SK-N-SH treated with all-trans-retinoic acid at 6 μM for 48 hours (cell line): ENCODE measurements around the gene CCNE1.

Experiments used
- ATAC-seq: fragments of 200-7000 bp; cut with Tn5 transposase; 3 replicates; pipeline ENCODE4 v1.9.1; 2020; ENCODE audit warnings: mild to moderate bottlenecking, moderate library complexity
- ARNTL ChIP-seq: fragments of 450-650 bp; formaldehyde crosslinking; IDR thresholded peaks from 2 replicates; pipeline ENCODE4 v1.5.0; 2020; ENCODE audit warnings: low read depth, mild to moderate bottlenecking, moderate library complexity, borderline replicate concordance
- BACH2 ChIP-seq: fragments of 250-450 bp; sonication (Bioruptor Pico); IDR thresholded peaks from 2 replicates; pipeline ENCODE4 v1.9.0; 2021; ENCODE audit warnings: mild to moderate bottlenecking, borderline replicate concordance
- CREB5 ChIP-seq: fragments of 250-450 bp; sonication (Bioruptor Pico); IDR thresholded peaks from 2 replicates; pipeline ENCODE4 v1.5.1; 2020; ENCODE audit warnings: low read depth, mild to moderate bottlenecking, moderate library complexity
- CSDC2 ChIP-seq: fragments of 250-450 bp; sonication (Bioruptor Pico); IDR thresholded peaks from 2 replicates; pipeline ENCODE4 v1.5.0; 2020; ENCODE audit warnings: mild to moderate bottlenecking, moderate library complexity
- CSRNP3 ChIP-seq: fragments of 250-450 bp; sonication (Bioruptor Pico); IDR thresholded peaks from 2 replicates; pipeline ENCODE4 v1.5.1; 2021; ENCODE audit warnings: mild to moderate bottlenecking, moderate library complexity
- ESRRG ChIP-seq: fragments of 250-450 bp; sonication (Bioruptor Pico); IDR thresholded peaks from 2 replicates; pipeline ENCODE4 v1.6.1; 2021; ENCODE audit warnings: mild to moderate bottlenecking
- GLIS3 ChIP-seq: fragments of 250-450 bp; sonication (Bioruptor Pico); IDR thresholded peaks from 2 replicates; pipeline ENCODE4 v1.5.0; 2020; ENCODE audit warnings: mild to moderate bottlenecking, moderate library complexity
- ISL1 ChIP-seq: fragments of 250-450 bp; sonication (Bioruptor Pico); IDR thresholded peaks from 2 replicates; pipeline ENCODE4 v2.1.2; 2022; ENCODE audit warnings: mild to moderate bottlenecking, moderate library complexity
- OSR1 ChIP-seq: fragments of 250-450 bp; sonication (Bioruptor Pico); IDR thresholded peaks from 2 replicates; pipeline ENCODE4 v1.8.0; 2022; ENCODE audit warnings: moderate library complexity, mild to moderate bottlenecking, inconsistent platforms
- PATZ1 ChIP-seq: fragments of 250-450 bp; sonication (Bioruptor Pico); IDR thresholded peaks from 2 replicates; pipeline ENCODE4 v1.8.0; 2020; ENCODE audit warnings: mild to moderate bottlenecking, moderate library complexity, borderline replicate concordance
- POU6F1 ChIP-seq: fragments of 250-450 bp; sonication (Bioruptor Pico); IDR thresholded peaks from 2 replicates; pipeline ENCODE4 v1.8.0; 2021; ENCODE audit warnings: low read depth, mild to moderate bottlenecking, moderate library complexity, borderline replicate concordance
- PPARA ChIP-seq: fragments of 250-450 bp; sonication (Bioruptor Pico); IDR thresholded peaks from 2 replicates; pipeline ENCODE4 v1.5.0; 2020; ENCODE audit warnings: mild to moderate bottlenecking, borderline replicate concordance
- RARB ChIP-seq: fragments of 250-450 bp; sonication (Bioruptor Pico); IDR thresholded peaks from 2 replicates; pipeline ENCODE4 v1.8.0; 2021; ENCODE audit warnings: mild to moderate bottlenecking, moderate library complexity
- SNAI2 ChIP-seq: fragments of 250-450 bp; sonication (Bioruptor Pico); IDR thresholded peaks from 2 replicates; pipeline ENCODE4 v1.5.0; 2020; ENCODE audit warnings: mild to moderate bottlenecking, moderate library complexity
- TCF4 ChIP-seq: fragments of 250-450 bp; sonication (Bioruptor Pico); IDR thresholded peaks from 2 replicates; pipeline ENCODE4 v1.8.0; 2021; ENCODE audit warnings: mild to moderate bottlenecking, moderate library complexity, borderline replicate concordance
- TOX ChIP-seq: fragments of 250-450 bp; sonication (Bioruptor Pico); IDR thresholded peaks from 2 replicates; pipeline ENCODE4 v1.8.0; 2021; ENCODE audit warnings: mild to moderate bottlenecking, moderate library complexity, borderline replicate concordance
- TSHZ2 ChIP-seq: fragments of 250-450 bp; sonication (Bioruptor Pico); IDR thresholded peaks from 2 replicates; pipeline ENCODE4 v1.5.0; 2020; ENCODE audit warnings: mild to moderate bottlenecking, moderate library complexity
- ZC3H10 ChIP-seq: fragments of 250-450 bp; sonication (Bioruptor Pico); IDR thresholded peaks from 2 replicates; pipeline ENCODE4 v1.5.1; 2021; ENCODE audit warnings: mild to moderate bottlenecking, moderate library complexity
- ZFP3 ChIP-seq: fragments of 250-450 bp; sonication (Bioruptor Pico); IDR thresholded peaks from 2 replicates; pipeline ENCODE4 v1.5.0; 2020; ENCODE audit warnings: mild to moderate bottlenecking, moderate library complexity
- ZFP30 ChIP-seq: fragments of 450-650 bp; formaldehyde crosslinking; IDR thresholded peaks from 2 replicates; pipeline ENCODE4 v1.5.0; 2022; ENCODE audit warnings: mild to moderate bottlenecking, moderate library complexity
- ZNF565 ChIP-seq: fragments of 450-650 bp; formaldehyde crosslinking; conservative IDR thresholded peaks from 2 replicates; pipeline ENCODE4 v1.5.0; 2020; ENCODE audit warnings: low read depth, mild to moderate bottlenecking, moderate library complexity
- ZNF70 ChIP-seq: fragments of 450-650 bp; formaldehyde crosslinking; IDR thresholded peaks from 2 replicates; pipeline ENCODE4 v1.5.0; 2020; ENCODE audit warnings: mild to moderate bottlenecking, moderate library complexity
- ZNF8 ChIP-seq: fragments of 450-650 bp; formaldehyde crosslinking; IDR thresholded peaks from 2 replicates; pipeline ENCODE4 v1.5.0; 2020; ENCODE audit warnings: mild to moderate bottlenecking, moderate library complexity

Gene CCNE1

GRCh38 chr19:29813642-29814041 is 1.9 kb downstream of the CCNE1 start:
- TF ChIP-seq RARB (CRISPR knock-in tag) (no peak), GLIS3 (CRISPR knock-in tag) (no peak), POU6F1 (no peak), OSR1 (no peak), TSHZ2 (CRISPR knock-in tag) (no peak), BACH2 (CRISPR knock-in tag) (no peak), ZNF565 (CRISPR knock-in tag) (no peak), ISL1 (CRISPR knock-in tag) (no peak), ZNF70 (CRISPR knock-in tag) (no peak), ZC3H10 (CRISPR knock-in tag) (no peak), ZFP30 (CRISPR knock-in tag) (no peak), TCF4 (CRISPR knock-in tag) (no peak), ESRRG (no peak), ARNTL (CRISPR knock-in tag) (no peak)
- TF ChIP-seq, all 23 proteins: peak for 0
- ATAC-seq = no peak

GRCh38 chr19:29815231-29815630 is 3.4 kb downstream of the CCNE1 start:
- TF ChIP-seq CSRNP3 (CRISPR knock-in tag) (no peak), POU6F1 (no peak), ZC3H10 (CRISPR knock-in tag) (no peak), TCF4 (CRISPR knock-in tag) (no peak), CREB5 (CRISPR knock-in tag) (no peak), OSR1 (no peak), ARNTL (CRISPR knock-in tag) (no peak), RARB (CRISPR knock-in tag) (no peak), CSDC2 (CRISPR knock-in tag) (no peak), ZNF8 (CRISPR knock-in tag) (no peak), TOX (CRISPR knock-in tag) (no peak), TSHZ2 (CRISPR knock-in tag) (no peak), ESRRG (no peak), GLIS3 (CRISPR knock-in tag) (no peak), ZFP3 (CRISPR knock-in tag) (no peak), PATZ1 (CRISPR knock-in tag) (no peak), PPARA (CRISPR knock-in tag) (no peak), SNAI2 (no peak)
- ATAC-seq = no peak
